ENCODE data around the gene ENC1. TPM values are rescaled to one million over a fixed set of nuclear protein-coding genes. Genes with fewer than 3 reads are reported as not detected.

The ENC1 gene
- total and polyA plus RNA-seq, 7 donors, result 0.58 to 28.3 (median 2.8) TPM

- TF ChIP-seq CTCF (IDR thresholded peaks at IDR 0.05), result no peak
- no peak overlapping the region for H3K27ac ChIP-seq
- intact Hi-C loops (cut with DNase I), result no loop called here
- no peaks in the 10 kb centered on the region for H3K36me3 ChIP-seq (ENCODE audit: insufficient read depth in 1 of 2, low read depth in 1 of 2)
- no peaks in the 10 kb centered on the region for H3K27me3 ChIP-seq (ENCODE audit: insufficient read depth in 3 of 3, low read length in 2 of 3)
- H3K9me3 ChIP-seq, result no peaks in the 10 kb centered on the region
- H3K4me3 ChIP-seq, result no peak overlapping the region
- ATAC-seq, result no peak
- no peaks in the 10 kb centered on the region for H3K4me1 ChIP-seq
- DNase-seq, result no peak
- WGBS, 3 donors, result 42 to 47% (median 44%) methylated on average over 5 of the region's 5 CpGs
These were observed 24.0 kb upstream of the ENC1 start for GRCh38 chr5:74664551-74664950.

GRCh38 chr5:74660873-74661272 is 20.3 kb upstream of the ENC1 start:
- H3K36me3 ChIP-seq (ENCODE audit: insufficient read depth in 1 of 2, low read depth in 1 of 2), result no peaks in the 10 kb centered on the region
- H3K9me3 ChIP-seq, result no peaks in the 10 kb centered on the region
- H3K27me3 ChIP-seq (ENCODE audit: insufficient read depth in 3 of 3, low read length in 2 of 3), result no peaks in the 10 kb centered on the region
- intact Hi-C loops (cut with DNase I), result no loop called here
- ATAC-seq (no peak), DNase-seq (no peak)
- TF ChIP-seq CTCF (IDR thresholded peaks at IDR 0.05), result no peak
- no peak overlapping the region for H3K4me3 ChIP-seq
- H3K27ac ChIP-seq, result no peak overlapping the region
- no peaks in the 10 kb centered on the region for H3K4me1 ChIP-seq
- 65 to 71% (median 69%) methylated on average over 5 of the region's 5 CpGs for whole genome bisulfite sequencing, 3 donors

- Histone ChIP-seq H3K4me3 (no peak overlapping the region), H3K36me3 (ENCODE audit: insufficient read depth in 1 of 2, low read depth in 1 of 2) (no peaks in the 10 kb centered on the region), H3K9me3 (no peaks in the 10 kb centered on the region), H3K4me1 (no peaks in the 10 kb centered on the region), H3K27ac (no peak overlapping the region), H3K27me3 (ENCODE audit: insufficient read depth in 3 of 3, low read length in 2 of 3) (no peaks in the 10 kb centered on the region)
- ATAC-seq, result no peak
- 69 to 76% (median 71%) methylated on average over 1 of the region's 1 CpG for WGBS, 3 donors
- intact Hi-C loops (cut with DNase I), result no loop called here
- no peak for DNase-seq
- TF ChIP-seq CTCF (IDR thresholded peaks at IDR 0.05), result no peak
These were observed 19.6 kb upstream of the ENC1 start for GRCh38 chr5:74660140-74660539.

GRCh38 chr5:74659172-74659571 is 18.6 kb upstream of the ENC1 start:
- no peak overlapping the region for H3K27ac ChIP-seq
- intact Hi-C loops (cut with DNase I), result no loop called here
- ATAC-seq, result no peak
- TF ChIP-seq CTCF (IDR thresholded peaks at IDR 0.05), result no peak
- no peaks in the 10 kb centered on the region for H3K36me3 ChIP-seq (ENCODE audit: insufficient read depth in 1 of 2, low read depth in 1 of 2)
- no peaks in the 10 kb centered on the region for H3K4me1 ChIP-seq
- WGBS, 3 donors, result 71 to 83% (median 81%) methylated on average over 3 of the region's 3 CpGs
- H3K4me3 ChIP-seq, result no peak overlapping the region
- no peaks in the 10 kb centered on the region for H3K9me3 ChIP-seq
- no peak for DNase-seq
- no peaks in the 10 kb centered on the region for H3K27me3 ChIP-seq (ENCODE audit: insufficient read depth in 3 of 3, low read length in 2 of 3)

GRCh38 chr5:74657165-74657564 is 16.6 kb upstream of the ENC1 start:
- no peaks in the 10 kb centered on the region for H3K36me3 ChIP-seq (ENCODE audit: insufficient read depth in 1 of 2, low read depth in 1 of 2)
- no peaks in the 10 kb centered on the region for H3K27me3 ChIP-seq (ENCODE audit: insufficient read depth in 3 of 3, low read length in 2 of 3)
- ATAC-seq, result no peak
- TF ChIP-seq CTCF (IDR thresholded peaks at IDR 0.05), result no peak
- intact Hi-C loops (cut with DNase I), result no loop called here
- H3K4me1 ChIP-seq, result no peaks in the 10 kb centered on the region
- no peaks in the 10 kb centered on the region for H3K9me3 ChIP-seq
- no peak for DNase-seq
- H3K4me3 ChIP-seq, result no peak overlapping the region
- 34 to 62% (median 44%) methylated on average over 2 of the region's 2 CpGs for WGBS, 3 donors
- no peak overlapping the region for H3K27ac ChIP-seq
